HG02763 (cell line): Measurements from ENCODE around the gene RNF113A.
"Not testable (repeated sequence)": the region's sequence is repeated elsewhere in the genome, so short reads cannot be mapped to it uniquely, and the experiment has no call there.

Source experiments
- ATAC-seq: cut with Tn5 transposase; IDR thresholded peaks from one replicate; pipeline ENCODE4 v1.9.1; 2021; ENCODE audit warnings: mild to moderate bottlenecking, moderate library complexity; ENCODE audit not compliant: unreplicated experiment

RNF113A gene

DNA sequence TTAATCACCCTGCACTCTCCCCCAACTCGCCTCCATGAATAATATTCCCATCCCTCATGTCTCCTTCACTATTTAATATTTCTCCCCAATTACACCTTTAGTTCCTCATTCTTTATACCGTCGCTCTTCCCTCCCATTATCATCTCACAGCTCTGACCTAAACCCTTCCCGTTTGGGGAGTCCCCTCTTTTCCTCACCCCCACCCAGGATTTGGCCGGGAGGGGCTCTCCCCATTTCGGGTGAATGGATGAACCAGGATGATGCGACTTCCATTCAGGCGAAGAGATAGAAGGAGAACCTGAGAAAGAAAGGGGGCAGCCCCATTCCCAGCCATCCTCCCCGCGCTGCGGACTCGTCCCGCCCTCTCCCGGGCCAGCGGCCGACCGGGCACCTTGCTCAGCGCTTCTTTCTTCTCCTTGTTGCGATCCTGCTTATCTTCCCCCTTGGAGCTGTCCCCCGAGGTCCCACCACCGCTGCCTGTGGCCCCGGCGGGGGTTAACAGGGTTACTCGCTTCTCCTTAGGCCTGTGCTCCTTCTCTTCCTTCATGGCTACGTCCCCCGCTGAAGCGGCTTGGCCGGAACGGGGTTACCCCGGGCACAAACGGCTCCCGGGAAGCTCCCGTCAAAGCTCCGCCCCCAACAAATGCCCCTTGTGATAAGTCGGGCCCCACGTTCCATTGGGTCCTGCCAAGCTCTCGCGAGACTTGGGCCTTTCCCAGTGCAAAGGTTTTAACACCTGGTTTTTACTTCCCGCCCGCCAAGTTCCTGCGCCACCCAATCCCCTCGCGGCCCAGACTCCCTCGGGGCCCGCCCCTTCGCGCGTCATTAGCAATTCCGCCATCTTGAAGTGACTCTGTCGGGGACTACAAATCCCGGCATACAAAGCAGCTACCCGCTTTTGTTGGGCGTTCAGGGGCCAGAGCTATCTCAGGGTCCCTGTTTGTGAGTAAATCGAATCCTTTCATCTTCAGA, 18.9 kb downstream of the RNF113A start, which contains the start of gene UPF3B:
Gene UPF3B (minus strand): TSS at position 582 of the 972 bp plus-strand sequence. CDS start 35 bp downstream, at position 547.
- ATAC-seq = peak; percentile 93

DNA sequence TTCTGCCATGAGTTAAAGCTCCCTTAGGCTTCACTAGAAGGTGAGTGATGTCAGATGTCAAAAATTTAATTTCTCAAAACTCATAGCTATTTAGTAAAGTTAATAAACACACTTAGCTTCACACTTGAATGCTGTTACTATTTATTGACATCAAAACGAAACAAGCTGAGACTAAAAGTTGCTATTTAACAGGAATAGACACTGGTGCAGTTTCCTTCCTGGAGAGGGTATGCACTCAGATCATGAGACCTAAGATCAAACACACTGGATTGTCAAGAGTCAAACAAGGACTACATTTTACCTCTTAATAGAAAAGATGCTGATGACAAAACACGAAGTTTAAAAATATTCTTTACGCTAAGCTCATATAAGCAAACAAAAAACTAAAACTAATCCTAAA, 37.6 kb downstream of the RNF113A start:
- ATAC-seq = no peak

DNA sequence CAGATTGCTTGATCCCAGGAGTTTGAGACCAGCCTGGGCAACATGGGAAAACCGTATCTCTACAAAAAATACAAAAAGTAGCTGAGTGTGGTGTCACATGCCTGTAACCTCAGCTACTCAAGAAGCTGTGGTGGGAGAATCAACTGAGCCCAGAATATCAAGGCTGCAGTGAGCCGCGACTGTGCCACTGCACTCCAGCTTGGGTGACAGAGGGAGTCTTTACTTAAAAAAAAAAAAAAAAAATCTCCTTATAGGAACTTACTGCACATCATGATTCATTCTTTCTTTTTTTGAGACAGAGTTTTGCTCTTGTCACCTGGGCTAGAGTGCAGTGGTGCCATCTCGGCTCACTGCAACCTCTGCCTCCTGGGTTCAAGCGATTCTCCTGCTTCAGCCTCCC, 43.1 kb downstream of the RNF113A start:
- no peak for ATAC-seq

DNA sequence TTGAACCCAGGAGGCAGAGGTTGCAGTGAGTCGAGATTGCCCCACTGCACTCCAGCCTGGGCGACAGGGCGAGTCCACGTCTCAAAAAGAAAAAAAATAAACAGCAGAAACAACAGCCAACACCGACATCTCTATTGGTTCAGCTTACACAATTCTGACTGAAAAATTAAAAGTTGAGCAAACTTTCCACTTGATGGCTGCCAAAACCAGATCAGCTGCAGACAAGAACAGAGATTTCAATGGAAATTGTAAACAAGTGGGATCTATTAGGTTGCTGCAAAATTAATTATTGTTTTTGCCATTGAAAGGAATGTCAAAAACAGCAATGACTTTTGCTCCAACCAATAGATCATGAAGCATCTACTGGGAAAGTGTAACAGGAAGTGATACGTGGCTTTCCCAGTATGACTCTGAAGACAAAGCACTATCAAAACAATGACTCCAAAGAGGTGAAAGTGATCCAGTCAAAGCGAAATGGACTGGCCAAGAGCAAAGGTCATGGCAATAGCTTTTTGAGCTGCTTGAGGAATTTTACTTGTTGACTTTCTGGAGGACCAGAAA, 45.1 kb downstream of the RNF113A start:
- no peak for ATAC-seq

DNA sequence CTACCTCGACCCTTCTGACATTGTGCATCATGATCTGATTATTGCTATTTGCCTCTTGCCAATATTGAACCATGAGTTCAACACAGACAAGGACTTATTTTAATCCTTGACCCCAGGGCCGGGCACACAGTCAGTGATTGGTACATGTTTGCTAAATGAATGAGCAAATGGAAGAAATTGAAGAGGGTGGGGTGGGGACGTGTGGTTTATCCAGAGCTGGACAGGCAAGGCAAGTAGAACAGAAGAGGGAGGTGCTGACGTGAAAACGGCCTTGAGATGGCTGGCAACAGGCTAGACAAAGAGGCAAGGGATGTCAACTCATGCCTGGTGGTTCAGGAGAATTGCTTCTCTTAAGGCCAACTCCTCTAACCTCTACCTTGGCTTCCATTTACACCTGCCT, 47.3 kb downstream of the RNF113A start:
- not testable (repeated sequence) for ATAC-seq

DNA sequence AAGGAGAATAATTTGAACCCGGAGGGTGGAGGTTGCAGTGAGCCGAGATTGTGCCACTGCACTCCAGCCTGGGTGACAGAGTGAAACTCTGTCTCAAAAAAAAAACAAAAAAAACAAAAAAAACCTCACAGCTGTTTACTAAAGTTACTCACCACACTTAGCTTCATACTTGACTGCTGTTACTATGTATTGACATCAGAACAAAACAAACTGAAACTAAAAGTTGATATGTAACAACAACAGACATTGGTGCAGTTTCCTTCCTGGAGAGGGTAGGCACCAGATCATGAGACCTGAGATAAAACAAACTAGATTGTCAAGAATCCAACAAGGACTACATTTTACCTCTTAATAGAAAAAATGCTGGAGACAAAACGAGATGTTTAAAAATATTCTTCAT, 49.8 kb downstream of the RNF113A start:
- peak; percentile 91 for ATAC-seq
